WI38 (cell line): ENCODE results near the gene LDAH.

ENCODE experiments used
- H3K4me3 ChIP-seq: 2 replicates; pipeline ENCODE4 v1.5.1; 2011; ENCODE audit warnings: low read depth, mild to moderate bottlenecking, control low read depth, low read length
- CTCF ChIP-seq: IDR thresholded peaks from 2 replicates; pipeline ENCODE4 v1.5.1; 2012; ENCODE audit warnings: low read depth, mild to moderate bottlenecking, control low read depth, low read length

LDAH gene

GRCh38 chr2:20650393-20650876 is 172.5 kb downstream of the LDAH start:
- H3K4me3 ChIP-seq, result peak overlapping the region; percentile 89
- 0 out of 2 replicates have a peak, but pooled peaks have one; percentile 5 for TF ChIP-seq CTCF

GRCh38 chr2:20649976-20650375 is 172.9 kb downstream of the LDAH start:
- no peak for TF ChIP-seq CTCF
- H3K4me3 ChIP-seq, result peak overlapping the region; percentile 89

GRCh38 chr2:20649576-20649975 is 173.3 kb downstream of the LDAH start:
- H3K4me3 ChIP-seq, result no peak overlapping the region
- no peak for TF ChIP-seq CTCF

GRCh38 chr2:20648831-20649230 is 174.1 kb downstream of the LDAH start:
- no peak for TF ChIP-seq CTCF
- no peak overlapping the region for H3K4me3 ChIP-seq

GRCh38 chr2:20648206-20648605 is 174.7 kb downstream of the LDAH start:
- H3K4me3 ChIP-seq, result no peak overlapping the region
- TF ChIP-seq CTCF, result no peak

- H3K4me3 ChIP-seq, result no peak overlapping the region
- TF ChIP-seq CTCF, result no peak
Measured at GRCh38 chr2:20647738-20648137, 175.2 kb downstream of the LDAH start.

DNA sequence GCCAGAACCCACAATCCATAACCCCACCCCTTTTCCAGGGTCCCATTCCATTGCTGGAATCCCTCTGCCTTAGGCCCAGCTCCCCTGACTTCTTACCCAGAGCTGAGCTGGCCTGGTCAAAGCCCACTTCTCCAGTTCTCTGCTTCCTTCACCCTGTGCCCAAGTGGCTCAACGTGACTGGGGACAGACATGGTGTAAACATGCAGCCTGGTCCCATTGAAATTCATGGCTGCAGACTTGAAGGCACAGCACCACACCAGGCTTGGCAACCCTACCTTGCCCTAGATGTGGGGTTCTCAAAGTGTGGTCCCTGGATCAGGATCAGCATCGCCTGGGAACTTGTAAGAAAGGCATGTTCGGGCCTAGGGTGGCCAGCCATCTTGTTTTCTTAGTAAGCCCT is 175.7 kb downstream of the LDAH start:
- H3K4me3 ChIP-seq, result no peak overlapping the region
- no peak for TF ChIP-seq CTCF
